ENCODE results near the gene SF1.

Gene SF1

DNA sequence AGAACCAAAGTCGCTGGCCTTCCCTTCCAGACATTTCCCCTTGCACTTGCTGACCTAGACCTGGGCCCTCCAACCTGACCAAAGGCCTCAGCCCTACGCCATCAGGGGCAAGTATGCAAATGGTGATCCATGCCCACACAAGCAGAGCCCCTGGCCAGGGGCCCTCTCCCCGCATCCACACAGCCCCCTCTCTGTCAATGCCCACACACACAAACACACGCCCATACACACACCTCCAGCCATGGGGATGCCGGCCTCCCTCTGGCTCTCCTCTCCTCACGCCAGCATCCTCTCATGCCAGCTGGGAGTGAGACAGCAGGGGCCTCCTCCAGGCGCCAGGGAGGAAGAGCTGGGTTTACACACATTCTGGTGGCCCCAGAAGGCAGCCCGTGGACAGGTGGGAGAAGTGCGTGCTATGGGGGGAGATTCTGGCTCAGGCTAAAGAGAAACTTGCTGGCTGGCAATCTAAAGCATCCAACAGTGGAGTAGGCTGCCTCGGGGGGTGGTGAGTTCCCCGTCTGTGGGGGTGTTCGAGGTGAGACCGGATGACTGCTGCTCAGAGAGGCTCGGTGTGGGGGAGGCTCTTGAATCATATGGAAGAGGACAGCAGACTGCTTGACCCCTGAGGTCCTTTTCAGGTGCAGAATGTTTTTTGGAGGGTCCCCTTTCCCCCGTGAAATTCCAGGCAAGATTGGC, 60.1 kb downstream of the SF1 start:
- FAIRE-seq (no peak), DNase-seq (ENCODE audit: insufficient read length, low spot score) (no peak)
- no peak for TF ChIP-seq POLR2A (IDR thresholded peaks at IDR 0.05; ENCODE audit: low read depth, low read length)

- TF ChIP-seq POLR2A (IDR thresholded peaks at IDR 0.05; ENCODE audit: low read depth, low read length): no peak
- DNase-seq (ENCODE audit: insufficient read length, low spot score): no peak
- no peak for FAIRE-seq
These were observed 61.1 kb downstream of the SF1 start for GRCh38 chr11:64717268-64717578.

DNA sequence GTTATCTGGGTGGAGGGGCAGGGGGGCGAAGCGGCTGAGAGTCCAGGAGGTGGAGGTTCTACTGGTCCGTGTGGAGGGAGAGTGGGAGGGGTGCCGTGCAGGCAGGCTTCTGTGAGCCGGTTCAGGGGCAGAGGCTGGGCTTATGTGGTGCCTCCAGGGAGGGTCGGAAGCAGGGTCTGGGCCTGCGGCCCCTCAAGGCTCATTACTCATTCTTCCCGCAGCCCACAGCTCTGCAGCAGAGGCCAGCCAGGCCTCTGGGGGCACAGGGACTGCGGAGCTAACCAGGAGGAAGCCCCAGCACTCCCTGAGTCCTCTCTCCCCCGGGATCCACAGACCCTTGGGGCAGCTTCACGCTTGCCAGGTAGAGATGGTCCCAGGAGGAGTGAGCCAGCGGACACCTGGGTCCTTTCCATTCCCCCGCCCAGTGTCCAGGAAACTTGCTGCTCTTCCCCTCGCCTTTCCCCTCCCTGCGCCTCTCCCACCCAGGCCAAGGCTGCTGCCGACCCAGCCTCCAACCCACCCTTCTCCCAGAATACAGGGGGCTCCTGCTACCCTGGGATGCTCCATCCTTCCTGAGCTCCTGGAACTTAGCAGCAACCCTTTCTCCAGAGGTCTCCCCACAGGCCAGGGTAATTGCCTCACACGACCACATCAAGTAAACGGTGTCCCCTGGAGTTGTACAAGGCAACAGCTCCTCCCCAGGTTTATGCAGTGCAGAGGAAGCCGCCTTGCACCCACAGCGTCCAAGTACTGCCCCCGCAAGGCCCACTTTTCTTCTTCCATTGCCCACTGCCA, 61.7 kb downstream of the SF1 start:
- FAIRE-seq: no peak
- no peak for TF ChIP-seq POLR2A (IDR thresholded peaks at IDR 0.05; ENCODE audit: low read depth, low read length)
- no peak for DNase-seq (ENCODE audit: insufficient read length, low spot score)

DNA sequence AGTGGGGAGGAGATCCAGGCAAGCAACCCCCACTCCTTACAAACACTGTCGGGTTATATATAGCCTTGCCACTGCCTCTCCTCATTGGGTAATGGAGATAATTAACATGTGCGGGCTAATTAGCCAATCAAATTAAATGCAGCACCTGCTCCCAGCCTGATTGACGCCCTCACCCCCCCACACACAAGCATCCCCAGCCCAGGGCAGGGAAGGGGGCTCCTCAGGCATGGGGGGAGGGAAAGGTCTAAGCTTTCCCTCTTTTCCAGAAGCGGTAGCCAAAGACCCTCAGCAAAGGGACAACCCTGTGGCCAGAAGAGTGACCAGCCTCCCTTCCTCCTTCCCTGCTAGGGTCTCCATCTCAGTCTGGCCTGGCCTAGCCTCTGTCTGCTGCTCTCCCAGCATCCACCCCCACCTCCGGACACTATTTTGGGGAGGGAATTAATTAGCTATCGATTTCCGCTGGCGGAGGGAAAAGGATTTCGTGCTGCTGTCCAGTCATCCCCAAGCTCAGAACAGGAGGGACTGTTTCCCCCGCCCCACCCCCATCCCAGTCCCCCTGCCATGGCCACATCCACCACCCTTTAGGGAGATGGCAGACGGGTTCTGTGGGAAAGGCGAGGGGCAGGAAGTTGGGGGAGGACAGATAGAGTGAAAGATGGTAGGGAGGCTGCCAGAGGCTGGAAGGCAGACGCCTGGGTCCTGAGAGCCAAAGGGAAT, 62.4 kb downstream of the SF1 start:
- no peak for DNase-seq (ENCODE audit: insufficient read length, low spot score)
- TF ChIP-seq POLR2A (IDR thresholded peaks at IDR 0.05; ENCODE audit: low read depth, low read length): no peak
- FAIRE-seq: no peak

DNA sequence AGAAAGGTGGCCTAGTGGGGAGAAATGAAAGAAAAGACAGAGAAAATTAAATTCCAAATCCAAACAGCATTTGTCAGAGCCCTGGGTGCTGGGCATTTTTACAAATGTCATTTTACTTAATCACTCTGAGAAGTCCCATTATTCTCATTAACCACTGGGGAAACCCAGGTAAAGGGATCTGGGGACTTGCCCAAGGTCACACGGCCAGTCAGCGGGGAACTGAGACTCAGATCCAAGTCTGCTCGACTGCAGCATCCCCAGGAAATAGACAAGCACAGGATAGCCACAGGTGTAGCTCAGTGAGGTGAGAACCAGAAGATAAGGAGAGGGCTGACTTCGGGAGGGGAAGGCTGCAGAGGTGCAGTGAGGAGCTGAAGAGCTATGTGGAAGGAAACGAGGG, 63.2 kb downstream of the SF1 start:
- no peak for FAIRE-seq
- no peak for TF ChIP-seq POLR2A (IDR thresholded peaks at IDR 0.05; ENCODE audit: low read depth, low read length)
- no peak for DNase-seq (ENCODE audit: insufficient read length, low spot score)

DNA sequence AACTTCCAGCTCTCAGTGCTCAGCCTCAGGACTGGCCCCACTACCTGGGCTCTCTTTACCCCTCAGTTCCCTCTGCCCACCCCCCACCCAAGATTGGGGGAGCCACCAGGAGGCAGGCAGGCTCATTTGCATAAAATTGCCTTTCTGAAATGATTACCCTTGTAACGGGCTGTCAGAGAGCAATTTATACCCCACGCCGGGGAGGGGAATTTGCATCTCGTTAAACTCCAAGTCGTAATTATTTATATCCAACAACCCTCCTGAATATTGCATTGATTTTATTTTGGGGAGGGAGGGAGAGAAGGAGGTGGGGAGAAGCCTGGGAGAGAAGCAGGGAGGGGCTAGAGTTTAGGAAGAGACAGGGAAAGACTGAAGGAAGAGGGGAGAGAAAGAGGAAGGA, 63.7 kb downstream of the SF1 start:
- FAIRE-seq (no peak), DNase-seq (ENCODE audit: insufficient read length, low spot score) (no peak)
- TF ChIP-seq POLR2A (IDR thresholded peaks at IDR 0.05; ENCODE audit: low read depth, low read length): no peak
